ENCODE results near the gene CADPS2. TPM values are rescaled to one million over a fixed set of nuclear protein-coding genes. Genes with fewer than 3 reads are reported as not detected.

CADPS2 gene
- total RNA-seq, 1 donor from 2014 or later, result 0.22 TPM

DNA sequence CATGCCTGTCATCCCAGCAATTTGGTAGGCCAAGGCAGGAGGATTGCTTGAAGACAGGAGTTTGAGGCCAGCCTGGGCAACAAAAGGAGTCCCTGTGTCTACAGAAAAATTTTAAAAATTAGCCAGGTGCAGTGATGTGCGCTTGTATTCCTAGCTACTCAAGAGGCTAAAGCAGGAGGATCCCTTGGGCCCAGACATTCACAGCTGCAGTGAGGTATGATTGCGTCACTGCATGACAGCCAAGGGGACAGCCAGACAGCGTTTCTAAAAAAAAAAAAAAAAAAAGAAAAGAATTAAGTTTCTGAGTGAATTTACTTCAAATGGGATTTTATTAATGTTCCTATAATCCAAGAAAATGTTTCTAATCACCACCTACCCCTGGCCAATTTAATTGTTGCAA is 96.1 kb downstream of the CADPS2 start:
- Mint-ChIP-seq H3K27me3 (ENCODE audit: unreplicated experiment) (peaks cover 3% of the 10 kb centered on the region), H3K9me3 (ENCODE audit: unreplicated experiment) (no peaks in the 10 kb centered on the region), H3K27ac (ENCODE audit: unreplicated experiment) (peak overlapping the region; percentile 49), H3K4me3 (ENCODE audit: unreplicated experiment) (peak overlapping the region; percentile 51), H3K4me1 (ENCODE audit: low read depth, unreplicated experiment) (peaks cover 24% of the 10 kb centered on the region), H3K36me3 (ENCODE audit: unreplicated experiment) (no peaks in the 10 kb centered on the region)
- TF ChIP-seq, protein P1, sequence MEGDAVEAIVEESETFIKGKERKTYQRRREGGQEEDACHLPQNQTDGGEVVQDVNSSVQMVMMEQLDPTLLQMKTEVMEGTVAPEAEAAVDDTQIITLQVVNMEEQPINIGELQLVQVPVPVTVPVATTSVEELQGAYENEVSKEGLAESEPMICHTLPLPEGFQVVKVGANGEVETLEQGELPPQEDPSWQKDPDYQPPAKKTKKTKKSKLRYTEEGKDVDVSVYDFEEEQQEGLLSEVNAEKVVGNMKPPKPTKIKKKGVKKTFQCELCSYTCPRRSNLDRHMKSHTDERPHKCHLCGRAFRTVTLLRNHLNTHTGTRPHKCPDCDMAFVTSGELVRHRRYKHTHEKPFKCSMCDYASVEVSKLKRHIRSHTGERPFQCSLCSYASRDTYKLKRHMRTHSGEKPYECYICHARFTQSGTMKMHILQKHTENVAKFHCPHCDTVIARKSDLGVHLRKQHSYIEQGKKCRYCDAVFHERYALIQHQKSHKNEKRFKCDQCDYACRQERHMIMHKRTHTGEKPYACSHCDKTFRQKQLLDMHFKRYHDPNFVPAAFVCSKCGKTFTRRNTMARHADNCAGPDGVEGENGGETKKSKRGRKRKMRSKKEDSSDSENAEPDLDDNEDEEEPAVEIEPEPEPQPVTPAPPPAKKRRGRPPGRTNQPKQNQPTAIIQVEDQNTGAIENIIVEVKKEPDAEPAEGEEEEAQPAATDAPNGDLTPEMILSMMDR (IDR thresholded peaks at IDR 0.05; ENCODE audit: partially characterized antibody, unreplicated experiment), result no peak
- peak; percentile 36 for DNase-seq

DNA sequence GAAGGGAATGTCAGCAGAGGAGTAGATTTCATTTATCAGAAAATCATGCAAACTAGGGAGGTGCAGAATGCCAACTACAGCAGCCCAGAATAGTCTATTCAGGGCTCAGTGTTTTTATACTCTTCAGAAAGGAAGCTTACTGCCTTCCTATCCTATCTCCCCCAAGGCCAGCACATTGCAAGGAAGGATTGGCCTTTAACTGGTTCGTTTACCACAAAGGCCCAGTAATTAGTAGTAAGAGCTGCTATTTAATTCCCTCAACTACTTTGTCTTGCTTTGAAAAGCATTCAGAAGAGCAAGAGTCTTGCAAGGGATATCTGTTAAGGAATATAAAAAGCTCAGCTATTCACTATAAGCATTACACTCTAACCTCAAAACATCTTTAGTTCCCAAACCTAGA is 97.1 kb downstream of the CADPS2 start:
- Mint-ChIP-seq H3K9me3 (ENCODE audit: unreplicated experiment) (no peaks in the 10 kb centered on the region), H3K4me1 (ENCODE audit: low read depth, unreplicated experiment) (peaks cover 24% of the 10 kb centered on the region), H3K27me3 (ENCODE audit: unreplicated experiment) (peaks cover 3% of the 10 kb centered on the region), H3K36me3 (ENCODE audit: unreplicated experiment) (no peaks in the 10 kb centered on the region), H3K4me3 (ENCODE audit: unreplicated experiment) (no peak overlapping the region), H3K27ac (ENCODE audit: unreplicated experiment) (no peak overlapping the region)
- TF ChIP-seq, protein P1 (IDR thresholded peaks at IDR 0.05; ENCODE audit: partially characterized antibody, unreplicated experiment), result no peak
- no peak for DNase-seq

DNA sequence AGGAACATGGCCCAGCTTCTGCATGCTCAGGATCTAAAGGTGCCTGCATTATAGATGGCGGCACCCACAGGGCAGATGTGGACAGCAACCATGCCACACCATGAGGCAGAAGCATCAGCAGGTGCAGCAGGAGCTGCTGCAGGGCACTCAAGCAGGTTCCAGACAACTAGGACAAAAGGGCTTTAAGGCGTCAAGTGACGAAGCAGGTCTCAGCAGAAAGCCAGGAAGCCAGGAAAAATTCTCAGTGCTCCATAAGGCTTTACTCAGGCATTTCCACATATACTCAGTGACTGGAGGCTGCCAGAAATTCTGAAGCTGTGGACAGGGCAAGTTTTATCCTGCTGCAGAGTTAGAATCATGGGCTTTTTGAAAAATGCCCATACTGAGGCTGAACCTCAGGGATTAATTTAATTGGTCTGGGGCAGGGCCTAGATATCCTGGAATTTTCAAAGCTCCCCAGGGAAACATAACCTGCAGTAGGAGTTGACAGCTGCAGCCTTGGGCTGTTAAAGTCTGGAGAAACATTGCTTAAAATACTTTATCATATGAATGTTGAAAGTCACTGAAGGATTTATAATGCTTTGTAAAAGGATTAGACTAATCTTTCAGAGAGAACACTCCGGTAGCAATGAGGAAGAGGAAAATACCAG is 115.4 kb downstream of the CADPS2 start:
- Mint-ChIP-seq H3K9me3 (ENCODE audit: unreplicated experiment) (no peaks in the 10 kb centered on the region), H3K4me1 (ENCODE audit: low read depth, unreplicated experiment) (peaks cover 12% of the 10 kb centered on the region), H3K36me3 (ENCODE audit: unreplicated experiment) (no peaks in the 10 kb centered on the region), H3K4me3 (ENCODE audit: unreplicated experiment) (no peak overlapping the region), H3K27ac (ENCODE audit: unreplicated experiment) (no peak overlapping the region), H3K27me3 (ENCODE audit: unreplicated experiment) (peaks cover 1% of the 10 kb centered on the region)
- TF ChIP-seq, protein P1 (IDR thresholded peaks at IDR 0.05; ENCODE audit: partially characterized antibody, unreplicated experiment), result no peak
- DNase-seq, result no peak

DNA sequence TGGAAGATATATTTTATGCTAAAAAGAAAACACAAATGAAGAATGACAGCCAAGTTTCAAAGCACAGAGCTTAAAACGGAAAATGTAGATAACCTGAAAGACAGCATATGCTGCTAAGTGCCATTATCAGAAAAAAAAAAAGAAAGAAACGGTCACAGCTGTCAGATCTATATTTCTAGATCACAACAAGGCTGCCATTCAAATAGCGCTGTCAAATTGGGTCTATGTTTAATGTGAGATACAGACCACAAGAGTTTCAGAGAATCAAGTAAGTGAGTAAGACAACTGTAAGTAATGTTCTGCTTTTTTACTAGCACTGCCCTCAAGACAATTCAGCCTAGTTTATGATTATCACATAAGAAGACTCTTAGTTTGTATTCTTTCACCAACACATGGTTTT is 117.4 kb downstream of the CADPS2 start:
- H3K4me1 Mint-ChIP-seq (ENCODE audit: low read depth, unreplicated experiment), result peaks cover 12% of the 10 kb centered on the region

DNA sequence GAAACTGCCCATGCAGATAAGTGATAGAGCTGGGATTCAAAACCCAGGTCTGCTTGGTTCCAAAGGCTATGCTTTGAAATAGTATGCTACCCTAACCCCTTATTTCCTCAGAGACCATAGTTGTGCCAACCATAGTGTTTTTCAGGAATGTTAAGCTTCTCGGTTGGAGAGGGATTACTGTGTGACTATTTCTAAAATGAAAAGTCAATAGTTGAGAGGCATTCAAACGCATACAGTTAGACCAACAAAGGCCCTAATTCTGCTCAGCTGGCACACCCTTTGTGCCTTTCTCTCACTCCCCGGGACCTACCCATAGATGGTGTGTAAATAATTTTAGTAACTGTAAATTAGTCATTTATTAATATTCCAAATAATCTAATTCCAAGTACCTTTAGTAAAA is 118.9 kb downstream of the CADPS2 start:
- H3K4me3 Mint-ChIP-seq (ENCODE audit: unreplicated experiment), result no peak overlapping the region
- no peak overlapping the region for H3K27ac Mint-ChIP-seq (ENCODE audit: unreplicated experiment)
- H3K9me3 Mint-ChIP-seq (ENCODE audit: unreplicated experiment), result no peaks in the 10 kb centered on the region
- TF ChIP-seq, protein P1 (IDR thresholded peaks at IDR 0.05; ENCODE audit: partially characterized antibody, unreplicated experiment), result no peak
- H3K27me3 Mint-ChIP-seq (ENCODE audit: unreplicated experiment), result no peaks in the 10 kb centered on the region
- no peak for DNase-seq
- no peaks in the 10 kb centered on the region for H3K36me3 Mint-ChIP-seq (ENCODE audit: unreplicated experiment)
- H3K4me1 Mint-ChIP-seq (ENCODE audit: low read depth, unreplicated experiment), result peaks cover 12% of the 10 kb centered on the region

More for the DNA sequence above, 117.4 kb downstream of the CADPS2 start:
- Mint-ChIP-seq H3K9me3 (ENCODE audit: unreplicated experiment) (no peaks in the 10 kb centered on the region), H3K4me3 (ENCODE audit: unreplicated experiment) (no peak overlapping the region), H3K27ac (ENCODE audit: unreplicated experiment) (no peak overlapping the region), H3K27me3 (ENCODE audit: unreplicated experiment) (no peaks in the 10 kb centered on the region), H3K36me3 (ENCODE audit: unreplicated experiment) (no peaks in the 10 kb centered on the region)
- TF ChIP-seq, protein P1 (IDR thresholded peaks at IDR 0.05; ENCODE audit: partially characterized antibody, unreplicated experiment), result no peak
- DNase-seq, result no peak
